Measurements from ENCODE around the gene KRTAP10-6. TPM values are rescaled to one million over a fixed set of nuclear protein-coding genes. Genes with fewer than 3 reads are reported as not detected.
"Not testable (repeated sequence)": the region's sequence is repeated elsewhere in the genome, so short reads cannot be mapped to it uniquely, and the experiment has no call there.

The KRTAP10-6 gene
- total RNA-seq, 3 donors from 2014 or later: not detected

- no peak for DNase-seq (ENCODE audit: low spot score in 2 of 2)
- Histone ChIP-seq H3K36me3 (no peaks in the 10 kb centered on the region), H3K4me1 (no peaks in the 10 kb centered on the region), H3K9me3 (peaks cover 0 to 5% of the 10 kb centered on the region in 2 donors), H3K4me3 (no peak overlapping the region), H3K27me3 (peaks cover 0 to 32% of the 10 kb centered on the region in 2 donors), H3K27ac (no peak overlapping the region)
- intact Hi-C loops (cut with DNase I; ENCODE audit: low total_unique reads): no loop called here
- TF ChIP-seq, protein P1, sequence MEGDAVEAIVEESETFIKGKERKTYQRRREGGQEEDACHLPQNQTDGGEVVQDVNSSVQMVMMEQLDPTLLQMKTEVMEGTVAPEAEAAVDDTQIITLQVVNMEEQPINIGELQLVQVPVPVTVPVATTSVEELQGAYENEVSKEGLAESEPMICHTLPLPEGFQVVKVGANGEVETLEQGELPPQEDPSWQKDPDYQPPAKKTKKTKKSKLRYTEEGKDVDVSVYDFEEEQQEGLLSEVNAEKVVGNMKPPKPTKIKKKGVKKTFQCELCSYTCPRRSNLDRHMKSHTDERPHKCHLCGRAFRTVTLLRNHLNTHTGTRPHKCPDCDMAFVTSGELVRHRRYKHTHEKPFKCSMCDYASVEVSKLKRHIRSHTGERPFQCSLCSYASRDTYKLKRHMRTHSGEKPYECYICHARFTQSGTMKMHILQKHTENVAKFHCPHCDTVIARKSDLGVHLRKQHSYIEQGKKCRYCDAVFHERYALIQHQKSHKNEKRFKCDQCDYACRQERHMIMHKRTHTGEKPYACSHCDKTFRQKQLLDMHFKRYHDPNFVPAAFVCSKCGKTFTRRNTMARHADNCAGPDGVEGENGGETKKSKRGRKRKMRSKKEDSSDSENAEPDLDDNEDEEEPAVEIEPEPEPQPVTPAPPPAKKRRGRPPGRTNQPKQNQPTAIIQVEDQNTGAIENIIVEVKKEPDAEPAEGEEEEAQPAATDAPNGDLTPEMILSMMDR (IDR thresholded peaks at IDR 0.05): no peak
- TF ChIP-seq POLR2AphosphoS5 (IDR thresholded peaks at IDR 0.05): no peak
- TF ChIP-seq POLR2A (IDR thresholded peaks at IDR 0.05): no peak
Observed at GRCh38 chr21:44593598-44594405, 1.5 kb upstream of the KRTAP10-6 start.

- H3K27ac ChIP-seq; H3K36me3 ChIP-seq; H3K4me1 ChIP-seq; H3K4me3 ChIP-seq; H3K9me3 ChIP-seq; DNase-seq (ENCODE audit: low spot score in 2 of 2); intact Hi-C loops (cut with DNase I; ENCODE audit: low total_unique reads): not testable (repeated sequence)
- peaks cover 0 to 24% of the 10 kb centered on the region in 2 donors for H3K27me3 ChIP-seq
Observed at GRCh38 chr21:44591801-44592130, 539 bp downstream of the KRTAP10-6 start.

DNA sequence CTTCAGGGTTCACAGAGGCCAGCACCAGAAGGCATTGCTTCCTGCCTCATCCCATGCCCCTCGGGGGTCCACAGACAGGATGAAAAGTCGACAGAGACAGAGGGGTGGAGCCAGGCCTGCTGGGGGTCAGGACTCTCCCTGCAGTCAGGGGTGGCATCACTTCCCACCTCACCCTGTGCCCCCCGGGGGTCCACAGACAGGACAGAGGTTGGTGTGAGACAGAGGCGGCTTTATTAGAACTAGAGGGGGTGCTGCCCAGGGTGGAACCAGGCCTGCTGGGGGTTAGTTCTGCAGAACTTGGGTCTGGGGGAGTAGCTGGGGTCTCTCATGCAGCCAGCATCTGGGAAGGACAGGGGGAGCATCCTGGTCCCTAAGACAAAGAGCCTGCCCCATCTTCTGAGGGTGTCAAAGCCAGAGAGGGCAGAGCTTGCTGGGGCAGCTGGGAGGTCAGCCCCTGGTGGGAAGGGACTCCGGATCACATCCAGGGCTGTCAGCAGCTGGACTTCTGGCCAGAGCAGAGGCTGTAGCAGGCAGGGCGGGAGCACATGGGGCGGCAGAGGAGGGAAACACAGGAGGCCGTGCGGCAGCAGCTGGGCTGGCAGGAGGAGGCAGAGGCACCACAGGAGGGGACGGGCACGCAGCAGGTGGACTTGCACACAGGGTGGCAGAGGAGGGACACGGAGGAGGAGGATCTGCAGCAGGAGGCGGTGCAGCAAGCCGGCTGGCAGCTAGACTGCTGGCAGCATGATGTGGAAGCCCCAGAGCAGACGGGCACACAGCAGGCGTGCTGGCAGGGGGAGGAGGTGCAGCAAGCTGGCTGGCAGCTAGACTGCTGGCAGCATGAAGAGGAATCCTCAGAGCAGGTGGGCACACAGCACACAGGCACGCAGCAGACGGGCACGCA lies 1.2 kb downstream of the KRTAP10-6 start:
- H3K27ac ChIP-seq; H3K36me3 ChIP-seq; intact Hi-C loops (cut with DNase I; ENCODE audit: low total_unique reads); H3K4me1 ChIP-seq; H3K4me3 ChIP-seq; H3K9me3 ChIP-seq: not testable (repeated sequence)
- DNase-seq (ENCODE audit: low spot score in 2 of 2): peak in 1 of 2 donors; percentile 24
- peaks cover 0 to 28% of the 10 kb centered on the region in 2 donors for H3K27me3 ChIP-seq

DNA sequence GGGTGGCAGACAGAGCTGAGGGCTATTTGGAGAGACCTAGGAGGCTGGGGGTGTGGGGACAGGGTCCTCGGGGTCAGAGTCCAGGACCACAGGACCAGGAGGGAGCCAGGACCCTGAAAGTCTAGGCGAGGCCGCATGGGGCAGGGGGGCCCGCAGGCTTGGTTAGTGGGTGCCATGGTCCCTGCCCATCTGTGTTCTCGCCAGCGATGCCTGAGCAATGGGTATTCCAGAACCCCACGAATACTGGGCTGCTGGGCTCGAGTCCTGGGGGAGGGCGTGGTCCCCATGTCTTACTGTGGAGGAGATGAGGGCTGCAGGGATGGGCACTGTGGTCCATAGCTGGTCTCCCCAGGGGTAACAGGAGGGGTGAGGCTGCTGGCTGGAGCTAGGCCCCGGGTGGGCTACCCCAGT lies 2.0 kb downstream of the KRTAP10-6 start:
- Histone ChIP-seq H3K36me3 (no peaks in the 10 kb centered on the region), H3K27ac (no peak overlapping the region), H3K27me3 (peaks cover 0 to 32% of the 10 kb centered on the region in 2 donors), H3K4me3 (no peak overlapping the region), H3K9me3 (peaks cover 0 to 6% of the 10 kb centered on the region in 2 donors), H3K4me1 (no peaks in the 10 kb centered on the region)
- peak in 1 of 2 donors; percentile 47 for DNase-seq (ENCODE audit: low spot score in 2 of 2)
- TF ChIP-seq, protein P1 (IDR thresholded peaks at IDR 0.05): no peak
- TF ChIP-seq POLR2AphosphoS5 (IDR thresholded peaks at IDR 0.05) (no peak), POLR2A (IDR thresholded peaks at IDR 0.05) (no peak)
- intact Hi-C loops (cut with DNase I; ENCODE audit: low total_unique reads): no loop called here

GRCh38 chr21:44589586-44590305 lies 2.6 kb downstream of the KRTAP10-6 start:
- Histone ChIP-seq H3K36me3 (no peaks in the 10 kb centered on the region), H3K9me3 (peaks cover 0 to 6% of the 10 kb centered on the region in 2 donors), H3K27me3 (peaks cover 0 to 34% of the 10 kb centered on the region in 2 donors), H3K27ac (no peak overlapping the region), H3K4me3 (no peak overlapping the region), H3K4me1 (no peaks in the 10 kb centered on the region)
- intact Hi-C loops (cut with DNase I; ENCODE audit: low total_unique reads): no loop called here
- peak in 1 of 2 donors; percentile 43 for DNase-seq (ENCODE audit: low spot score in 2 of 2)
- TF ChIP-seq POLR2AphosphoS5 (IDR thresholded peaks at IDR 0.05) (no peak), POLR2A (IDR thresholded peaks at IDR 0.05) (no peak)
- TF ChIP-seq, protein P1 (IDR thresholded peaks at IDR 0.05): no peak
